NCI-H345 (cell line): Measurements from ENCODE around the gene PRRT1.

Source experiments
- DNase-seq: peaks from one replicate; lab custom pipeline; 2025; lab: John Stamatoyannopoulos, UW

PRRT1 gene

DNA sequence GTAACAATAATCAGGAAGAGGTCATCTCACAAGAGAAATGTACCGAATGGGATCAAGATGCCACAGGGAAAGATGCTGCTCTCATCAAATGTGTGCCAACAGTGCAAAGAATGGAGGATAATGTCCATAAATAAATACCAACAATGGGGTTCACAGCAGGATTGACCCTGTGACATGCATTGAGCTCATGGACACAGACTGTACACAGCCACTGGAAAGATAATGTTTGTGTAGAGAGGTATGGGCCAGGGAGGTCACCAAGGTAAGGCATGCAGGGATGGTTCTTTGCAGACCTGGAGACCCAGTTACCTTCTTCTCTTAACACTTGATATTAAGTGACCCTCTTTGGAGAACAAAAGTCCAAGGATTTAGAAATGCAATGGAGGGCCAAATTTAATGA is 22.7 kb upstream of the PRRT1 start:
- DNase-seq: no peak

DNA sequence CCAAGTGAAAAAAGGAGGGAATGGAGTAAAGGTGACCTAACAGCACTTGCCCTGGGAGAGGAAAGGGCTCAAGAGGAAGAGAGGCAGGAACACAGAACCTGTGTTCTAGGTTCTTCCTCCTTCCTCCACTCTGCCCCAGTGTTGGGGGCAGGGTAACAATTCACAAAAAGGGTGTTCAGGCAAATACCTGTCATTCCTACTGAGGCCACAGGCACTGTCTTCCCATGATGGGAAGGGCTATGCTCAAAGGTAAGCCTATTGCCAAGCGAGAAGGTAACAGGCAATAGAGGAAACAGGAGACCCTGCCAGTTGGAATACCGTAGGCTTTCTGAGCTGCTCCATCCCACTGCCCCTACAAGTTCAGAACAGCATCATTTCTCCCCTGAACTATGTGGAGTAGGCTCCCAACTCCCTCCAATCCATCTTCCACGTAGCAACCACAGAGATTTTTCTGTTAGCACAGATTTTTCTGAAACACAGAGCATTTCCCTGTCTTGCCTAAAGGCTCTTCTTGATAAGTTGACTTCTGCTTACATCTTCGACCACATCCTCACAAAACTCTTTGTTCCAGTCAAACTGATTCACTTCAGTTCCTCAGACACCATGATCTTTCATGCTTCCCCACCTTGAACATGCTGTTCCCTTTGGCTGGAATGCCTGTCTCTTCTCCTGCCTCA is 21.4 kb upstream of the PRRT1 start:
- DNase-seq: no peak

DNA sequence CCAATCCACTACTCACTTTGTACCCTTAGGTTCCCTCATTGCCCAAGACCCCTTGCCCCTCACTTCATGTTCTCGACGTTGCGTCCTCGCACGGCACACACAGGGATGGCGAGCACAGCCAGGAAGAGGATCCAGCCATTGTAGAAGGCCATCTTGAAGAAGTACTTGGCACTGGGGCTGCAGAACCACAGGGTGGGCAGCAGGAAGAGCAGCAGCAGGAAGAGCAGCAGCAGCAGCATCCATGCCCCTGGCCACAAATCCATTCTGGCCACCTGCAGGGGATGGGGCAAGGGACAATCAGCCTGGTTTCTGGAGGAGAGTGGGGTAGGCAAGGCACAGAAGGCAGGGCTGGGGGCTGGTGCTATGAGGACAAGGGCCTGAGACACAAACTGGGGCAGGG is 19.5 kb upstream of the PRRT1 start:
- DNase-seq: no peak

DNA sequence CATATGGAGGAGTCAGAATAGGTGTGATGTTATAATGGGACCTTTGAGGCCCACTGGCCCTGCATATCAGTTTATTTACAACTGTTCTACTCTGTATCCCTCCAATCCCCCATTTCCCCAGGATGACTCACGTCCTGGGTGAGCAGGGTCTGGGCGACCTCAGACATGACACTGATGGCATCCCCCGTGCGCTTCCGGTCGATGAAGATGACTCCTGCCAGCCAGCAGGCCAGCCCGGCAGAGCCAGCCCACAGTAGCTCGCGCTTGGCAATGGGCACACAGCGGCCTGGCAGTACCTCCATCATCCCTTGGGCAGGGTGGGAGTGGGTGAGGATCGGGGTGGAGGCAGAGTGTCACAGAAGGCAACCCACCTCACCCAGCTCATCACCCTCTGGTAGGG is 18.6 kb upstream of the PRRT1 start:
- DNase-seq: no peak

DNA sequence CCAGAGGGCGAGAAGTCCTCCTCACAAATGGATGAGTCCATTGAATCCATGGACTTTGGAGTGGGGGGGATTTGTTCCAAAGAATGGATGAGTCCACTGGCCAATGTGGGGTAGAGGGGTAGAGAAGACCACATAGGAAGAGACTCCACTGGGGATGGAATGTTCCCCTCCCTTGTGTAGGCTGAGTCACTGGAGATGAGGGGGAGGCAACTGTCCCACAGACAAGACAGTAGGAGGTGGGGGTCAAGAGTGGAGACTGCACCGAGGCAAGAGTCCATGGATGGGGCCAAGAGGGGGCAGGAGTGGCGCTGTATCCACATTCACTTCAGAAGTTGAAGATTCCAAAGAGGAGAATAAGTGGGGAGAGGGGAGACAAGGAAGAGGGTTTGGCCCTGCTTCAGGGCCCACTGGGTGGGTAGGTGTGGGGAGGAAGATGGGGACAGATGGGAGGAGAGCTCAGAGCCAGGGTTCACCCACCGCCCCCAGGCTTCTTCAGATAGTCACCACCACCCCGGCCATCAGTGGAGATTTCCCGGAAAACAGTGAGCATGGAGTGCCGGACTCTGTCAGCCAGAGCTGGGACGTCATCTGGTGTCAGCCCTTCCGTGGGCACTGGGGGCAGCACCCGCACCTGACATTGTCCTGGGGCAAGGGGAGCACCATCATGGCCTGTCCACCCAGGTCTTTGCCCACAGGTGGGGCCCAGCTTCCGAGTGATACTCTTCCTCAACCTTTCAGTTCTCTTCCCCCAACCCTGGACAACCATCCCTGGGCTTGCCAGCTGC is 17.3 kb upstream of the PRRT1 start:
- no peak for DNase-seq

DNA sequence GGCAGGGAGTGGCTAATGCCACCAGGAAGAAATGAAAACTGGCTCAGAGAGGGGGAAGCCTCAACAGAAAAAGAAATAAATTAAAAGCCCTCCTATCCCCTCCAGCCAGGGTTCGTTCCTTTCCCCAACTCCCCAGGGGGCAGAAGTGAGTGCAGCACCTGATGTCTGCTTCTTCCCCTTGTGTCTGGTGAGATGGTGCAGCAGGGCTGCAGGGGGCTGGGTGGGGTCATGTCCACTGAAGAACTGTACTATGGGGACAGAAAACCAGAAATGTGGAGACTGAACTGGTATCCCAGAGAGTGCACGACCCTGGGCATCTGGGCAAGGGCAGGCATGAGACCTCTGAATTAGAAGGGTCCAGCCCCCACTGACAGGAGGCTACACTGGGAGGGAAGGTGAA is 16.6 kb upstream of the PRRT1 start:
- no peak for DNase-seq

DNA sequence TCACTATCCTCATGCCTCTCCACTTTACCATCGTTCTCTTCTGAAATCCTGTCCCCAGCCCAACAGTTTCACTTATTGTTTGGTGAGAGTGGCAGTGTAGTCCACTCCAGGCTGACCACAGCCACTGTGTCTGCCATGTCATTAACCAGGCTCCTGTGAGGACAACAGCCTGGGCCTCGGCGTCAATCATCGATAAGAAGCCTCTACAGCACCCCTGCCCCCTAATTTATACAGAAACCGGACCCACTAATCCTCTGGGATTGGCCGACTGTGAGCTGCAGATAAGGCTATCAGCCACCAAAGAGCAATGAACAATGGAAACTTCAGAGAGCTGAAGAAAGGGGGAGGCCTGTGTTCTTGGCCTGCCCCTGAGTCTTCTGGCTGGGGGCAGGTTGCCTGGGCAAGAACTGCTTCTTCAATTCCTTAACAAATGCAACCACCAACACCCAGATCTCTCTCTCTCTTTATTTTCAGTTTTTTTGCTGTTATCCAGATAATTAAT is 16.1 kb upstream of the PRRT1 start:
- no peak for DNase-seq

DNA sequence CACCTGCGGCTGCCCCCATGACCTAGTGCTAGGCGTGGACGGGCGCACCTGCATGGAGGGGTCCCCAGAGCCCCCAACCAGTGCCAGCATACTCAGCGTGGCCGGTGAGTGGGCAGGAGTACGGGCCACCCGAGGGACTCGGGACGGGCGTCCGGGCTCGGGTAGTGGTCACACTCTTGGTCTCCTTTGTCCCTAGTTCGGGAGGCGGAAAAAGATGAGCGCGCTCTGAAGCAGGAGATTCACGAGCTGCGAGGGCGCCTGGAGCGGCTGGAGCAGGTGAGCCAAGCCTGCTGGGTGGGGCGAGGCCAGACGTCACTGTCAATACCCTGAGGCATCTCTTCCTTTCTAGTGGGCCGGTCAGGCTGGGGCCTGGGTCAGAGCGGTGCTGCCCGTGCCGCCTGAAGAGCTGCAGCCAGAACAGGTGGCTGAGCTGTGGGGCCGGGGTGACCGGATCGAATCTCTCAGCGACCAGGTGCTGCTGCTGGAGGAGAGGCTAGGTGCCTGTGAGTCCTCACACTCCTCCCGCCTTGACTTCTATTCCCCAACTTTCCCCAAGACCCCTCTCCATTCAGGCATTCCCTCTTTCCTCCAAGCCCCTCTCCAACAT is 15.5 kb upstream of the PRRT1 start:
- DNase-seq: no peak

DNA sequence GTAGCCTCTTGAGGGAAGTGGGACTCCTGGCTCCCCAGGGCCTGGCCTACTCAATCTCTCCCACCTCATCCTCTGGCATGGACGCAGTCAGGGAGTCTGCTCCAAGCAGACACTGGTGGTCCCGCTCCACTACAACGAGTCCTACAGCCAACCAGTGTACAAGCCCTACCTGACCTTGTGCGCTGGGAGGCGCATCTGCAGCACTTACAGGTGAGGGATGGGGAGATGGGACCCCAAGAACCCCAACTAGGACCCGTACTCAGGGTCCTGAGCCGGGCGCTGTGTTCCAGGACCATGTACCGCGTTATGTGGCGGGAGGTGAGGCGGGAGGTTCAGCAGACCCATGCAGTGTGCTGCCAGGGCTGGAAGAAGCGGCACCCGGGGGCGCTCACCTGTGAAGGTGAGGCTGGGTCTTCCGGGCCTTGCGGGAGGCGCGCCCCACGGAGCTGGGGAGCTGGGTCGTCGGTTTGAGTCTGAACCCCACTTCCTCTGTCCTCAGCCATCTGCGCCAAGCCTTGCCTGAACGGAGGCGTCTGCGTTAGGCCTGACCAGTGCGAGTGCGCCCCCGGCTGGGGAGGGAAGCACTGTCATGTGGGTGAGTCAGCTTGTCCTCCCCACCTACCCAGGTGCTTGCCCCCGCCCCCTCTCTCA is 14.8 kb upstream of the PRRT1 start:
- DNase-seq: no peak

DNA sequence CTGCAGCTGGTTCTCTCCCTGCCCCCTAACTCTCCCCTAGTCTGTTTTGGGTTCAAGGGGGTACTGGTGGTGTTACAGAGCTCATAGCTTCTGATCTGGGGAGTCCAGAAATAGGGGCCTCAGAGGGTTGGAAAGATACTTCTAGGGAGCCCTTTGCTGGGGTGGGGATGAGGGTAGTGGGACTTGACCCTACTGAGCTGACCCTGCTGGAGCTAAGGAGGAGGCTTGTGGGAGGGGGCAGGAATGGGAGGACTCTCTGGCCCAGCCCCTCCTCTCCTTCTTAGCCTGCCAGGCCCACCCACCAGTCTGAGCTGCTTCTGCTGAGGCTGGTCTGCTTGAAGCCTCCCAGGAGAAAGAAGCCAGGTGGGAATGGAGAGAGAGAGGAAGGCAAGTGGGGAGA is 12.6 kb upstream of the PRRT1 start, which contains the start of gene EGFL8:
Gene EGFL8 (plus strand): TSS at position 301 of the 400 bp plus-strand sequence. CDS start 1,571 bp downstream, outside the sequence.
- DNase-seq: no peak

DNA sequence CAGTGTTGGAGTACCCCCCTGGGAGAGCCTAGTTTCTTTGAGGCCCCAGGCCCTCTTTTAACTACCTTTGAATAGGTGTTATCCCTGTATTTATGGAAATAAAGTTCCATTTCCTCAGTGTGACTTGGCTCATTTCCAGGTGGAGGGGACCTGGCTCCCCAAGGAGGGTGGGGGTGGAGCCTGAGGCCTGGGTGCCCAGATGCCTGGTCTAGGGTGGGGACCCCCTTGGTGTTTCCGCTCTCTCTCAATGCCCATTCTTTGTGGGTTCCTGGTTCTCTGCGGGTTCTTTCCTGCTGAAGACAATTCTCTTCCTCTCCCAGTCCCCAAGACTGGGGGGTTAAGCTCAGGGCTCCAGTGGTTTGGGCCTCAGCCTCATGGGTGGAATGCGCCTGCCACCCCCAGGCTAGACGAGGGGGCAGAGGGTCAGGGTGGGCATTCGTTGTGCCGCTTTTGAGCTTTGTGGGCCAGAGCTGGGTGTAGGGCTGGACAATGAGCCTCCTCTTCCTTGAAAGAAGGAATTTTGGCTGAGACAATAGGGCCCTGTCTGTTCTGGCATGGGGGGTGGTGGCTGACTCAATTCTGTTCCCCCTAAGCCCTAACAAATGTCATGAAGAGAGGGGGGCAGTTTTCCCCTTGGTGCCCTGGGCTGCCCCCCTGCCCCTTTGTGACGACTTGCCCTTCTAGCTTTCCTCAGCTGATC is 12.0 kb upstream of the PRRT1 start:
- no peak for DNase-seq

DNA sequence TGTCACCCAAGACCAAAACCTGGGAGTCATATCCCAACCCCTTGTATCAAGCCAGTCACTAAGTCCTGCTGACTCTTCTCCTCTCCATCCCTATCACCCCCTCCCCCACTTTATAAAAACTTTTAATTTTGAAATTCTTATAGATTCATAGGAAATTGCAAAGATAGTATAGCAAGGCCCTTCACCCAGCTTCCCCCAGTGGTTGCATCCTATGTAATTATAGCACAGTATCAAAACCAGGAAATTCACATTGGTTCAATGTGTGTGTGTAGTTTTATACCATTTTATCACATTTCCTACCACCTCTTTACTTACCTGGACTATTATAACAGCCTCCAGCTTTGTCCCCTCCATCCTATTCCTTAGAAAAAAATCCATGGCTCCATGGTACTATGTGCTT is 6.3 kb upstream of the PRRT1 start:
- no peak for DNase-seq

DNA sequence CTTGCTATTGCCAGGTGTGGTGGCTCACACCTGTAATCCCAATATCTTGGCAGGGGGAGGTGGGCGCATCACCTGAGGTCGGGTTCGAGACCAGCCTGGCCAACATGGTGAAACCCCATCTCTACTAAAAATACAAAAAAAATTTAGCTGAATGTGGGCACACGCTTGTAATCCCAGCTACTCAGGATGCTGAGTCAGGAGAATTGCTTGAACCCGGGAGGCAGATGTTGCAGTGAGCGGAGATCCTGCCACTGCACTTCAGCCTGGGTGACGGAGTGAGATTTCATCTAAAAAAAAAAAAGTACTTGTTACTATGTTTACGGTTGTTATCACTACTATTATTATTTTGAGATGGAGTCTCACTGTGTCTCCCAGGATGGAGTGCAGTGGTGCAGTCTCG is 5.2 kb upstream of the PRRT1 start:
- DNase-seq: no peak

DNA sequence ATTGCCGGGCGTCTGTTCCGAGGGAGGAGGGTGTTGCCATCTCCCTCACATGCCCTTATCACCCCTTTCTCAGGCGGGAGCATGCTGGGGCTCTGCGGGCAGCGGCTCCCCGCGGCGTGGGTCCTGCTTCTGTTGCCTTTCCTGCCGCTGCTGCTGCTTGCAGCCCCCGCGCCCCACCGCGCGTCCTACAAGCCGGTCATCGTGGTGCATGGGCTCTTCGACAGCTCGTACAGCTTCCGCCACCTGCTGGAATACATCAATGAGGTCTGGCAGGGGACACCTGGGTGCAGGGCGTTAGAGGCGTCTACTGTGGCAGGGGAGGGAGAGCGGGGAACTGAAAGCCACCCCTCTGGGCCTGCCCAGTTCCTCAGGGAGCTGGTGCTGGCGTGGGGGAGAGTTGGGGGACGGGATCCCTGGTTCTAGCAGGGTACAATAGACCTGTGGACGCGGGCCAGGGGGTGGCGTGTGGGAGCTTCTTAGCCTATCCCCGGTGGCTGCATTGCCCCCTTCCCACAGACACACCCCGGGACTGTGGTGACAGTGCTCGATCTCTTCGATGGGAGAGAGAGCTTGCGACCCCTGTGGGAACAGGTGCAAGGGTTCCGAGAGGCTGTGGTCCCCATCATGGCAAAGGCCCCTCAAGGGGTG is 2.9 kb upstream of the PRRT1 start:
- DNase-seq: peak; percentile 77

DNA sequence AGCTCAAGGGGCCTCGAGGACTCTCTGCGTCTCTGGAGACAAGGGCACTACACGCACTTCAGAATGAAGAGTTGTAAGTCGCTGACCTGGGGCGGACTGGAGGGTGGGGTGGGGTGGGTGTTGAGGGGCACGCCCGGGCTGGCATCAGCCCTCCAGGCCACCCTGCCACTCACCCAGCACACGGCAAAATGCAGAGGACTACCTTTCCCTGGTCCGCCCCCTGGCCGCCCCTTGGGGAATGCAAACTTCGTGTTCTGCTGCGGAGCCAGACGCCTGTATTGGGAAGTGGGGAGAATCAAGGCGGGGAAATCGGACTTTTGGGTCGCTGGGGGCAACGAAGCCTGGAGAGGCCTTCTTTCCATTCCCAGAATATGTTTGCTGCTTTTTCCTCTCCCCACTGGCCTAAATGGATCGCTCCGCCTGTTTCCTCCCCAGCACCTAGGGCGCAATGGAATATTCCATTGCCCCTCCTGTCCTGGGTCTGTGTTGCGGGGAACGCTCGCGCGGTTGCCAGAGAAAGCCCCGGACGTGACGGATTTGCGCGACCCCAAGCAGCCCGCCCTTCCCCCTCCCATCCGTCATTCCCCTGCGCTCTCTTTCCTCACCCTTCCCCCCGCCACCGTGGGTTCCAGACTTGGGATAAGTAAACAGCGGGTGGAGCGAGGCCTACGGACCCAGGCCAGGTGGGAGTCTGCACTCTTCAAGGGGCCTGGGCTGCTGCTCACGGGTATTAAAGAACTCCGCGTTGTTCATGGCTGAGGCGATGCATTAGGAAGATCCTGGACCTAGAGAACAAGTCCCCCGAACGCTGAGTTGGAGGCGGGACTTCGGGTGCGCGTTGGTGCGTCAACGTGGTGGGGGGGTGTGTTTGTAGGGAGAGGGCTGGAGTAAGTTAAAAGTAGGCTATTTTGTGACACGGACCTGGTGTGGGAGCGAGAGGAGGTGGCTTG is 2.1 kb upstream of the PRRT1 start, which contains the start of gene PPT2:
Gene PPT2 (plus strand): TSS at position 578 of the 950 bp plus-strand sequence. CDS start 454 bp downstream, outside the sequence.
- peak; percentile 77 for DNase-seq

DNA sequence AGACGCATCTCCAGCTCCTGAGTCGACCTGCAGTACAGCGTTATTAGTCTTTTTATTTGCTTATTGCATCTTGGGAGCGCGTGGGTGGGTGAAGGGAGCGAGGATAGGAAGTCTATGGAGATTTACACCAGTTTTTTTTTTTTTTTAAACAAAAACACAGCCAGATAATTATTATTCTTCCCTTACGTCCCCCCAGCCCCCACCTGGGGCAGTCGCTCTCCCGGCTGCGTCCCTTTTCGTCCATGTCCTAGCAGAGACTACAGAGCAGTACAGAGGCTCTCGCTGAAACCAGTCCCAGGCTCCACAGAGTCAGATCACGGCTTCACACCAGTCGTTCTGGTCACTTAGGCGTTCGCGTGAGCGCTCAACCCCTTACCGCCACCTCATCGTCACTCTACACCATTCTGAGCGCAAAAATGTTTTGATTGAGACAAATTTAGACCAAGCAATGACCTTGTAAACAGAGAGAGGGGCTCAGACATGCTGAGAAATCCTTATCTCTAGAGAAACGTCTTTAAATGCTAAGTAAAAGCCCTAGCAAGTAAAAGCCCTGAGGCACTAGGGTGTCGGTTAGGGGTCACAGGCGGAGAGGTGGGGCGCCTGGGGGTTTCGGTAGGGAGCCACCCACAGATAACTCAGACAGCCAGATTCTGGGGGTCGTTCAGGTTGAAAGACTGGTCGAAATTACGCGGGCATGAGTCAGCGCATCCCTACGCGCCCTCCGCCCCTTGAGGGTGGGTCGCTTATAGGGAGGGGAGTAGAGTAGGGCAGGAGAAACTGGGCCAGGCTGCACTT is 1.2 kb upstream of the PRRT1 start:
- no peak for DNase-seq

DNA sequence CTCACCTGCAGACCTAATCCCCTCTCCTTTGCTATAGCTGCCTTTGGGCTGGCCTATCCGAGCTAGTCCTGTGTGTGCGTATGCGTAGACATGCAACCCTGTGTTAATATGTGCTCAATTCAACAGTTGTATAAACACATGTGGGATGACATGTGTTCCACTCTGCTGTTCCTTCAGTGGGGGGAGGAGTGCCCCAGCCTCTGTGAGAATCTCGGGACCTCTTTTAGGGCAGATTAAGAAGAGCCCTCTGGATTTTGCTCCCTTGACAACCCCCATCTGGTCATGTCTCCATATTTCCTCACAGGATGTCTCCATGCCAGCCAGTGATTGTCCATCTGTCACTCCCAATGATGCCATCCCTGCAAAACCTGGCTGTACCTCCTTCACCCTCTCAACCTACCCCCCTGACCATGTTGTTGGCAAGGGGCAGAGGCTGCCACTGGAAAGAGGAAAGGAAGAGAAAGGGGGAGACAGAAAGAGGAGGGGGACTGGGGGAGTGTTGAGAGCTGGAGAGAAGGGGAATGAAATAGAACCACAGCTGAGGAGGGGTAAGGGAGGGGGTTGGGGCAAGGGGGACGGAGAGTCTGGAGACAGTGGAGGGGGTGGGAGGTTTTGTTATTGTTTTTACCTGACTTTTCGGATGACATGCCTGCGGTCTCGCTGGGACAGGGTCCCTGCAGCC is 417 bp downstream of the PRRT1 start:
- DNase-seq: no peak
